Neural progenitor cell (in vitro differentiated cells): Measurements from ENCODE around the gene IGFBP4. TPM values are rescaled to one million over a fixed set of nuclear protein-coding genes. Genes with fewer than 3 reads are reported as not detected.

Experiments used
- DNase-seq: peaks from one replicate; pipeline ENCODE4 v3.0.0-alpha.2; 2016; ENCODE audit warnings: low spot score
- H2AFZ ChIP-seq: fragments of 200-600 bp; sonication (generic); replicated peaks from 2 replicates; pipeline ENCODE4 v1.6.1; 2016; ENCODE audit warnings: antibody characterized with exemption
- H3F3A ChIP-seq: fragments of 200-600 bp; sonication (generic); 2 replicates; pipeline ENCODE4 v1.6.1; 2016; ENCODE audit warnings: antibody characterized with exemption, low read depth
- H3K27ac ChIP-seq: fragments of 200-600 bp; sonication (generic); 2 replicates; pipeline ENCODE4 v1.5.1; 2016; ENCODE audit warnings: mild to moderate bottlenecking
- H3K27me3 ChIP-seq: fragments of 200-600 bp; sonication (generic); 2 replicates; pipeline ENCODE4 v1.6.1; 2016; ENCODE audit warnings: mild to moderate bottlenecking, moderate library complexity
- H3K36me3 ChIP-seq: fragments of 200-600 bp; sonication (generic); 2 replicates; pipeline ENCODE4 v1.5.1; 2016
- H3K4me1 ChIP-seq: fragments of 200-600 bp; sonication (generic); 2 replicates; pipeline ENCODE4 v1.6.1; 2016; ENCODE audit warnings: mixed run types
- H3K4me2 ChIP-seq: fragments of 200-600 bp; sonication (generic); 2 replicates; pipeline ENCODE4 v1.6.1; 2016
- H3K4me3 ChIP-seq: fragments of 200-600 bp; sonication (generic); 2 replicates; pipeline ENCODE4 v1.5.1; 2016
- H3K79me2 ChIP-seq: fragments of 200-600 bp; sonication (generic); 2 replicates; pipeline ENCODE4 v1.6.1; 2016; ENCODE audit warnings: low read depth
- H3K9ac ChIP-seq: fragments of 200-600 bp; sonication (generic); 2 replicates; pipeline ENCODE4 v1.6.1; 2016
- H3K9me3 ChIP-seq: fragments of 200-600 bp; sonication (generic); 2 replicates; pipeline ENCODE4 v1.5.1; 2016; ENCODE audit warnings: low read depth
- H4K20me1 ChIP-seq: fragments of 200-600 bp; sonication (generic); 2 replicates; pipeline ENCODE4 v1.6.1; 2016; ENCODE audit warnings: low read depth
- H3K27ac Mint-ChIP-seq: 3 replicates; pipeline ENCODE4 v1.8.0; 2021; ENCODE audit warnings: mixed read lengths
- H3K27me3 Mint-ChIP-seq: 2 replicates; pipeline ENCODE4 v1.8.0; 2022; ENCODE audit warnings: low read depth, mild to moderate bottlenecking, inconsistent platforms, moderate library complexity, mixed read lengths; ENCODE audit not compliant: insufficient read depth
- H3K36me3 Mint-ChIP-seq: 3 replicates; pipeline ENCODE4 v1.8.0; 2021; ENCODE audit warnings: mixed read lengths
- H3K4me1 Mint-ChIP-seq: 3 replicates; pipeline ENCODE4 v1.8.0; 2021; ENCODE audit warnings: mixed read lengths
- H3K4me3 Mint-ChIP-seq: 3 replicates; pipeline ENCODE4 v1.8.0; 2021; ENCODE audit warnings: mild to moderate bottlenecking, moderate library complexity, mixed read lengths
- H3K9me3 Mint-ChIP-seq: 3 replicates; pipeline ENCODE4 v1.8.0; 2020; ENCODE audit warnings: mixed read lengths
- CTCF ChIP-seq: fragments of 200-600 bp; sonication (generic); IDR thresholded peaks from 2 replicates; pipeline ENCODE4 v1.5.1; 2017; ENCODE audit warnings: antibody characterized with exemption, mild to moderate bottlenecking
- EZH2 ChIP-seq: fragments of 200-600 bp; sonication (generic); IDR thresholded peaks from 2 replicates; pipeline ENCODE4 v1.6.1; 2017; ENCODE audit warnings: antibody characterized with exemption, mild to moderate bottlenecking, moderate library complexity
- EZH2phosphoT487 ChIP-seq: fragments of 200-600 bp; sonication (generic); IDR thresholded peaks from 2 replicates; pipeline ENCODE4 v1.6.1; 2017; ENCODE audit warnings: antibody characterized with exemption
- total RNA-seq: library from RNA; depleted of rRNA; stranded (reverse); fragments of >200 nt; gene quantifications from 2 replicates; pipeline ENCODE4 v1.2.3, GENCODE V29; 2015; ENCODE audit warnings: low replicate concordance

Gene IGFBP4
- total RNA-seq, 1 donor from 2014 or later = 14.4 TPM

DNA sequence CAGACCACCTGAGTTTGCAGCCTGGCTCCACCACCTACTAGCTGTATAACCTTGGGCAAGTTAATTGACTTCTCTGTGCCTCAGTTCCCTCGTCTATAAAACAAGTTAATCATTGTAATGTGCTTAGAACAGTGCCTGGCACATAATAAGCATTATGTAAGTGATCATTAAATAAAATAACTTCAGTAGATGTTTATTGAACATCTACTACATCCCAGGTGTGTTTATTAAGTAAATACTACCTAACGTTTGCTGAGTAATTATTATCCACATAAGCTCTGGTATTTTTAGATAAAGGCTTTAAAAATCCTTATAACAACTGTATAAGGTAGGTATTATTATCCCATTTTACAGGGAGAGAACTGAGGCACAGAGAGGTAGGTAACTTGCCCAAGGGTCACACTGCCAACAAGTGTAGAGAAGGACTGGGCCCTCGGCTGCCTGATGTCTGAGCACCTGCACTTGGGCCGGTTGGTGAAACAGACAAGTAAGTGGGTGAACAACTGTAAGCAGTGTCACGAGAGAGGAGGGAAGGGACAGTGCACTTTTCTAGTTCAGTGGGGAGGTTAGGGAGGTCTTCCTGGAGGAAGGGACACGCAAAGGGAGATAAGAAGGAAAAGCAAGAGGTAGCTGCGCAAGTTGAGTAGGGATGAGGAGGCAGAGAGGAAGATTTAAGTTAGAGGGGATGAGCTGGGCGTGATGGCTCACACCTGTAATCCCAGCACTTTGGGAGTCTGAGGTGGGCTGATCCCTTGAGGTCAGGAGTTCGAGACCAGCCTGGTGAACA is 53.6 kb downstream of the IGFBP4 start:
- Histone ChIP-seq H3K27ac (no peak overlapping the region), H3K36me3 (no peaks in the 10 kb centered on the region), H3K4me2 (no peak overlapping the region), H2AFZ (no peak overlapping the region), H3K27me3 (peaks cover 7% of the 10 kb centered on the region), H3K79me2 (no peaks in the 10 kb centered on the region), H3K9me3 (no peaks in the 10 kb centered on the region), H3K4me1 (peaks cover 2% of the 10 kb centered on the region), H4K20me1 (no peaks in the 10 kb centered on the region), H3K9ac (no peak overlapping the region), H3F3A (no peaks in the 10 kb centered on the region), H3K4me3 (no peak overlapping the region)
- peaks cover 3% of the 10 kb centered on the region for H3K27me3 Mint-ChIP-seq
- H3K27ac Mint-ChIP-seq = peak overlapping the region; percentile 46
- H3K4me3 Mint-ChIP-seq = no peak overlapping the region
- H3K36me3 Mint-ChIP-seq = no peaks in the 10 kb centered on the region
- TF ChIP-seq CTCF (no peak), EZH2 (no peak), EZH2phosphoT487 (no peak)
- no peak for DNase-seq
- H3K9me3 Mint-ChIP-seq = no peaks in the 10 kb centered on the region
- H3K4me1 Mint-ChIP-seq = peaks cover 10% of the 10 kb centered on the region

GRCh38 chr17:40497695-40498094 is 54.4 kb downstream of the IGFBP4 start:
- peaks cover 10% of the 10 kb centered on the region for H3K4me1 Mint-ChIP-seq
- no peak overlapping the region for H3K4me2 ChIP-seq
- no peak for TF ChIP-seq CTCF
- no peak for TF ChIP-seq EZH2
- TF ChIP-seq EZH2phosphoT487 = no peak

DNA sequence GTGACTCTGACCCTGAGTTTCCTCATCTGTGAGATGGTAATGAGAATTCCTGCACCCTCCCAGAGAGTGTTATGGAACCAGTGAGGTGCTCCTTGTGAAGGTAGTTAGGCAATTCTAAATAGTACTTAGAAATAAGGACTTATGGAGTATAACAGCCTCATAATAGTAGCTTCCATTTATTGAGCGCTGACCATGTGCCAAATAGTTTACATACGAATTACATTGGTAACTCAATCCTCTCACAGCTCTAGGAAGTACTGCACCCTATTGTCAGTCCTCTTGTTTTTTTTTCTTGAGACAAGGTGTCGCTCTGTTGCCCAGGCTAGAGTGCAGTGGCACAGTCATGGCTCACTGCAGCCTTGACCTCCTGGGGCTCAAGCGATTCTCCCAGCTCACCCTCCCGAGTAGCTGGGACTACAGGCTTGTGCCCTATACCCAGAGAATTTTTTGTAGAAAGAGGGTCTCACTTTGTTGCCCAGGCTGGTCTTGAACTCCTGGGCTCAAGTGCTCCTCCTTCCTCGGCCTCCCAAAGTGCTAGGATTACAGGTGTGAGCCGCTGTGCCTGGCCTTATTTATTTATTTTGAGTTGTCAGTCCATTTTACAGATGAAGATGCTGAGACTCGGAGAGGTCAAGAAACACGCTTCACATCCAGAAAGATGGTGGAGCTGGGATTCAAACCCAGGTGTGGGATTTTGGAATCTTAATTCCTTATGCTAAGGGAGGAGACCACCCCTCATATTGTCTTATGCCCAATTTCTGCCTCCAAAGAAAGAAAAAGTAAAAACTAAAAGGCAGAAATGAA is 55.2 kb downstream of the IGFBP4 start:
- no peak overlapping the region for H3K4me2 ChIP-seq
- no peaks in the 10 kb centered on the region for H3K36me3 Mint-ChIP-seq

More at GRCh38 chr17:40497695-40498094, 54.4 kb downstream of the IGFBP4 start:
- no peak overlapping the region for H3K27ac ChIP-seq
- no peaks in the 10 kb centered on the region for H3K36me3 ChIP-seq
- H3F3A ChIP-seq = no peaks in the 10 kb centered on the region
- no peaks in the 10 kb centered on the region for H3K79me2 ChIP-seq
- Mint-ChIP-seq H3K27me3 (peaks cover 6% of the 10 kb centered on the region), H3K4me3 (no peak overlapping the region), H3K36me3 (no peaks in the 10 kb centered on the region), H3K9me3 (no peaks in the 10 kb centered on the region), H3K27ac (no peak overlapping the region)
- H3K27me3 ChIP-seq = peaks cover 7% of the 10 kb centered on the region
- H4K20me1 ChIP-seq = no peaks in the 10 kb centered on the region
- DNase-seq = no peak
- no peak overlapping the region for H3K9ac ChIP-seq
- no peak overlapping the region for H3K4me3 ChIP-seq
- no peak overlapping the region for H2AFZ ChIP-seq
- H3K4me1 ChIP-seq = peaks cover 2% of the 10 kb centered on the region
- H3K9me3 ChIP-seq = no peaks in the 10 kb centered on the region

More for the DNA sequence above, 55.2 kb downstream of the IGFBP4 start:
- no peaks in the 10 kb centered on the region for H4K20me1 ChIP-seq
- TF ChIP-seq EZH2phosphoT487 (no peak), CTCF (no peak), EZH2 (no peak)
- Mint-ChIP-seq H3K27me3 (peaks cover 6% of the 10 kb centered on the region), H3K27ac (no peak overlapping the region), H3K4me3 (no peak overlapping the region), H3K9me3 (no peaks in the 10 kb centered on the region), H3K4me1 (peaks cover 10% of the 10 kb centered on the region)
- peaks cover 7% of the 10 kb centered on the region for H3K27me3 ChIP-seq
- H3K79me2 ChIP-seq = no peaks in the 10 kb centered on the region
- DNase-seq = no peak
- no peak overlapping the region for H3K4me3 ChIP-seq
- H3K4me1 ChIP-seq = peaks cover 2% of the 10 kb centered on the region
- no peaks in the 10 kb centered on the region for H3K9me3 ChIP-seq
- H2AFZ ChIP-seq = no peak overlapping the region
- no peak overlapping the region for H3K27ac ChIP-seq
- no peaks in the 10 kb centered on the region for H3F3A ChIP-seq
- no peaks in the 10 kb centered on the region for H3K36me3 ChIP-seq
- no peak overlapping the region for H3K9ac ChIP-seq
